BLaER1 (cell line): ENCODE measurements around the gene LRRC41.
"Not testable (repeated sequence)": the region's sequence is repeated elsewhere in the genome, so short reads cannot be mapped to it uniquely, and the experiment has no call there.

Source experiments
- H3K27ac ChIP-seq: shearing (Covaris generic); formaldehyde crosslinking; 2 replicates; pipeline ENCODE4 v1.8.1; 2022
- H3K27me3 ChIP-seq: shearing (Covaris generic); formaldehyde crosslinking; 2 replicates; pipeline ENCODE4 v1.8.1; 2022
- H3K36me3 ChIP-seq: shearing (Covaris generic); formaldehyde crosslinking; 2 replicates; pipeline ENCODE4 v1.8.1; 2022
- H3K4me1 ChIP-seq: shearing (Covaris generic); formaldehyde crosslinking; 2 replicates; pipeline ENCODE4 v1.8.1; 2022
- H3K4me2 ChIP-seq: shearing (Covaris generic); formaldehyde crosslinking; 2 replicates; pipeline ENCODE4 v1.8.1; 2022
- H3K4me3 ChIP-seq: shearing (Covaris generic); formaldehyde crosslinking; 2 replicates; pipeline ENCODE4 v1.8.1; 2022
- H3K9ac ChIP-seq: shearing (Covaris generic); formaldehyde crosslinking; 2 replicates; pipeline ENCODE4 v1.8.1; 2022
- H3K9me3 ChIP-seq: shearing (Covaris generic); formaldehyde crosslinking; 2 replicates; pipeline ENCODE4 v1.8.1; 2022
- H4K20me1 ChIP-seq: shearing (Covaris generic); formaldehyde crosslinking; 2 replicates; pipeline ENCODE4 v1.8.1; 2022
- Cebpa-rat ChIP-seq: shearing (Covaris generic); IDR thresholded peaks from 2 replicates; pipeline ENCODE4 v1.8.1; 2022

The LRRC41 gene

DNA sequence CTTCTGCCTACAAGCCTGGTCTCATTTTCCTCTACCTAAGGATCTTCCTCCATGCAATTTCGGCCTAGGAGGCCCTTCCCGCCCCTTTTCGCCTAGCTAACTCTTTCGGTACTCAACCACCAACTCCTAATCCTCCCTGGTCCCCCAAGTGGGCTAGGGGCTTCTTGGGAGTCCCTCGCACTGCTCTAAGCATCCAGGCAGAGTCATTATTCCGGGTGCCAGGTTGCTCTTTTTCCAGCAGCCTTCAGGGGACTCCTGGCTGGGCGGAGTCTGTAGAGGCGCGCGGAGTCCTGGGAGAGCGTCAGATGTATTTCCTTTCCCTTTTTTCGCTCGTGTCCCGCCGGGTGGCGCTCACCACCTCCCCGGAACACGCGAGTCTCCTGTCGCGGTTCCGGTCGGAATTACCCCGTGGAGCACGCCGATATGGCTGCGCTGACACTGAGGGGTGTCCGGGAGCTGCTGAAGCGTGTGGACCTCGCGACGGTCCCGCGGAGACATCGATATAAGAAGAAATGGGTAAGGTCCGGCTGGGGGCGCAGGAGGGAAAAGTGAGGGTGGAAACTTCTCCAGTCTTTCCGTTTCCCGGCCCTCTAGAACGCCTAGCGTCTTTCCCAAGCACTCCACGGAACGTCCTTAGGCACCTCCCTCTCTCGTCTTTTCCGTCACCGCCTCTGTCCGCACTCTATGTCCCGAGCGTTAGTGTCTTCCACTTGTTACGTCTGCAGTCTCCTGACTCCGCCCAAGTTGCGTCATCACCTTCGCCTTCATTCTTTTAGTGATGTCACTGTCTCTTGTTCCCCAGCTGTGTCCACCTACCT is 37.2 kb upstream of the LRRC41 start, which contains the start of gene NSUN4:
Gene NSUN4, plus strand, starts transcription at position 404 of the 818 bp plus-strand sequence. Its CDS starts 20 bp downstream, at position 424.
- Histone ChIP-seq H3K4me2 (peak within 1 kb of the TSS; percentile 73), H3K9ac (peak within 1 kb of the TSS; percentile 87), H3K36me3 (peaks cover 38% of the 10 kb centered on the region), H3K4me3 (peak within 1 kb of the TSS; percentile 76), H4K20me1 (peaks cover 43% of the 10 kb centered on the region), H3K4me1 (peaks cover 44% of the 10 kb centered on the region), H3K9me3 (no peaks in the 10 kb centered on the region), H3K27ac (peak within 1 kb of the TSS; percentile 88), H3K27me3 (no peaks in the 10 kb centered on the region)
- TF ChIP-seq Cebpa-rat, result peak; percentile 82

DNA sequence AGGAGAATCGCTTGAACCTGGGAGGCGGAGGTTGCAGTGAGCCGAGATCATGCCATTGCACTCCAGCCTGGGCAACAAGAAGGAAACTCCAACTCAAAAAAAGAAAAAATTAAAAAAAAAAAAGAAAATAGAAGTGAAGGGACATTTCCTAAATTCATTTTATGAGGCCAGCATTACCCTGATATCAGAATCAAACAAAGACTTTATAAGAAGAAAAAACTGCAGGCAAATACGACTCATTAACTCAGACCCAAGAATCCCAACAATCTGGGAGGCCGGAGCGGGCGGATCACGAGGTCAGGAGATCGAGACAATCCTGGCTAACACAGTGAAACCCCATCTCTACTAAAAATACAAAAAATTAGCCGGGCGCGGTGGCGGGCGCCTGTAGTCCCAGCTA is 34.0 kb upstream of the LRRC41 start:
- not testable (repeated sequence) for H3K4me3 ChIP-seq, H3K27ac ChIP-seq, H3K9me3 ChIP-seq, H3K36me3 ChIP-seq, H3K4me2 ChIP-seq, H3K27me3 ChIP-seq, H3K9ac ChIP-seq
- H3K4me1 ChIP-seq, result peaks cover 27% of the 10 kb centered on the region
- peaks cover 11% of the 10 kb centered on the region for H4K20me1 ChIP-seq

DNA sequence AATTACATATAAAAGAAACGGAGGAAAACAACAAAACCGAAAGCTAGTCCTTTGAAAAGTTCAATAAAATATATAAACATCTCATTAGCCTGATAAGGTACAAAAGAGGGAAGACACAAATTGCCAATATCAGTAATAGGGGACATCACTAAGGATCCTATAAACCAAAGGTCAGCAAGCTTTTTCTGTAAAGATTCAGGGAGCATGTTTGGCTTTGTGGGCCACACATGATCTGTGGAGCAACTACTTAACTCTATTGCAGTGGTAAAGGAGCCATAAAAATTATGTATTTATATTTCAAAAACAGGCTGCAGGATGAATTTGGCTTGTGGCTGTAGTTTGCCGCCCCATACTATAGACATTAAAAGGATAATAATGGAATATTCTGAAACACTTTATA is 31.7 kb upstream of the LRRC41 start:
- Histone ChIP-seq H3K27ac (no peak overlapping the region), H3K27me3 (no peaks in the 10 kb centered on the region), H3K9ac (no peak overlapping the region), H3K4me2 (no peak overlapping the region), H4K20me1 (no peaks in the 10 kb centered on the region), H3K9me3 (no peaks in the 10 kb centered on the region), H3K4me3 (no peak overlapping the region), H3K4me1 (peaks cover 13% of the 10 kb centered on the region), H3K36me3 (no peaks in the 10 kb centered on the region)
- no peak for TF ChIP-seq Cebpa-rat

DNA sequence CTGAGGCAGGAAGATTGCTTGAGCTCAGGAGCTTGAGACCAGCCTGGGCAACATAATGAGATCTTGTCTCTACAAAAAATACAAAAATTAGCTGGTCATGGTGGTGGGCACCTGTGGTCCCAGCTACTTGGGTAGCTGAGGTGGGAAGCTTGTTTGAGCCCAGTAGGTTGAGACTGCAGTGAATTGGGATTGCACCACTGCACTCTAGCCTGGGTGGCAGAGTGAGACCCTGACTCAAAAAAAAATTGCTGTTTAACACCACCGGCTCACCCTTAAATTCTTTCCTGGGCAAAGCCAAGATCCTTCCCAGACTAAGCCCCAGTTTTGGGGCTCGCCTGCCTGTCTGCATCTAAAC is 30.6 kb upstream of the LRRC41 start:
- no peak overlapping the region for H3K4me2 ChIP-seq

DNA sequence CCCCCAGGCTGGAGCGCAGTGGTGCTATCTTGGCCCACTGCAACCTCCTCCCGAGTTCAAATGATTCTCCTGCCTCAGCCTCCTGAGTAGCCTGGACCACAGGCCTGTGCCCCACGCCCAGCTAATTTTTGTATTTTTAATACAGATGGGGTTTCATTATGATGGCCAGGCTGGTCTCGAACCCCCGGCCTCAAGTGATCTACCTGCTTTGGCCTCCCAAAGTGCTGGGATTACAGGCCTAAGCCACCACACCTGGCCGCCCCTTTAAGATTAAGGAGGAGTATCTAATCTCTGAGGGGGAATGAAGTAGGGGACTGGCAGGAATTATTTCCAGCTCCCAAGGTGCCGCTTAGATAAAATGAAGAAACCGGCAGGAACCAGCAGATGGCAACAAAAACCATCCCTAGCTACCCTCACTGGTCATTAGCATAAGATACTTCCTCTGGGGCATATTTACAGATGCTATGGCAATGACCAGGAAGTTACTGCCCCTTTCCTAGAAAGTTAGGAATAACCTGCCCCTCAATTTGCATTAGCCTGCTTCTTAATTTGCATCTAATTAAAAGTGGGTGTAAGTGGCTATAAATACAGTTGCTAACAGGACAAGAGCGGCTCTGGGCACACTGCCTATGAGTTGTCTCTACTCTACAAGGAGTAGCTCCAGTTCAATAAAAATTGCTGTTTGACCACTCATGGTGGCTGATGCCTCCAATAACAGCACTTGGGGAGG is 30.0 kb upstream of the LRRC41 start:
- no peaks in the 10 kb centered on the region for H3K4me1 ChIP-seq
- no peaks in the 10 kb centered on the region for H3K9me3 ChIP-seq
- no peak overlapping the region for H3K4me2 ChIP-seq
- no peaks in the 10 kb centered on the region for H3K36me3 ChIP-seq
- no peak for TF ChIP-seq Cebpa-rat
- H3K27ac ChIP-seq, result no peak overlapping the region
- no peaks in the 10 kb centered on the region for H3K27me3 ChIP-seq
- H3K9ac ChIP-seq, result no peak overlapping the region
- no peaks in the 10 kb centered on the region for H4K20me1 ChIP-seq
- no peak overlapping the region for H3K4me3 ChIP-seq

More for the DNA sequence above, 30.6 kb upstream of the LRRC41 start:
- Histone ChIP-seq H3K9ac (no peak overlapping the region), H3K4me3 (no peak overlapping the region), H3K36me3 (no peaks in the 10 kb centered on the region), H3K27ac (no peak overlapping the region), H3K9me3 (no peaks in the 10 kb centered on the region), H4K20me1 (no peaks in the 10 kb centered on the region), H3K4me1 (peaks cover 5% of the 10 kb centered on the region), H3K27me3 (no peaks in the 10 kb centered on the region)
- TF ChIP-seq Cebpa-rat, result no peak

DNA sequence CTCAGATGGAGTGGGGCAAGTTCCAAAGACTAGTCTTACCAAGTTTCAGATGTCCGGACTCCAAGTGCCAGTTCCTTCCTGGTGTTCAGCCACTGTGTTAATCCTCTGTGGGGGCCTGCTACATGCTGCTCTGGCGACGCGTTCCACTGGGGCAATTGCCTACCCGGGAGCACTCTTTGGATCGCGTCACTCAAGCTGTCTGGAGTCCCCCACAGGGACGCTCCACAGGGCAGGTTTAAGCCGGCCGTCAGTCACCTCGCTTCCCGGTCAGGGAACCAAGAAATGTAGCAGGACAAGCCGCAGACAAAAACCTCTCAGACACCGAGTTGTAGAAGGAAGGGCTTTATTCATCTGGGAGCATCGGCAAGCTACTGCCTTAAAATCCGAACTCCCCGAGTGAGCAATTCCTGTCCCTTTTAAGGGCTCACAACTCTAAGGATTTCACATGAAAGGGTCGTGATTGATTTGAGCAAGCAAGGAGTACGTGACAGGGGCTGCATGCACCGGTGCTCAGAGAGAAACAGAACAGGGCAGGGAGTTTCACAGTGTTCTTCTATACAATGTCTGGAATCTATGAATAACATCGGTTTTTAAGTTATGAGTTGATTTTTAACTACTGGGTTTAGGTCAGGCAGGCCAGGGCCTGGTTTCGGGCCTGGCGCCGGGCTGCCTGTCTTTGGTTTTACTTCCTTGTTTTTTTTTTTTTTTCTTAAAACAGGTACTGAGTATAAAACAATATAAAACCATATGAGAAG is 28.5 kb upstream of the LRRC41 start:
- H4K20me1 ChIP-seq, H3K4me2 ChIP-seq, H3K36me3 ChIP-seq, H3K27me3 ChIP-seq, H3K4me3 ChIP-seq, H3K9ac ChIP-seq, H3K27ac ChIP-seq, H3K4me1 ChIP-seq, H3K9me3 ChIP-seq: not testable (repeated sequence)

DNA sequence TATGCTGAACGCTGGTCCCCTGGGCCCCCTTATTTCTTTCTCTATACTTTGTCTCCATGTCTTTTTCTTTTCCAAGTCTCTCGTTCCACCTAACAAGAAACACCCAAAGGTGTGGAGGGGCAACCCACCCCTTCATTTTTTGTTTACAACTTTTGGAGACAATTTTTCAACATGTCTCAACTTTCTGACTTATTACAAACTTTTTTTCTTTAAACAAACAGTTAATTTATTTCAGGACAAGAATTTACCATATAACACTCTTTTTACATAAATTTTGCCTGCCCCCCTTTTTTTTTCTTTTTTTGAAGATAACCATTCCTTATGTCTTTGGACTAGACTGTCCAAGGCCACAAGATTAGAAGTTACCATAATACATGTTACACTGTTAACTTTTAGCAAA is 27.0 kb upstream of the LRRC41 start:
- not testable (repeated sequence) for H3K4me1 ChIP-seq, H3K4me3 ChIP-seq, H3K9ac ChIP-seq, H3K4me2 ChIP-seq, H3K9me3 ChIP-seq, H3K27me3 ChIP-seq, H3K36me3 ChIP-seq, H3K27ac ChIP-seq, H4K20me1 ChIP-seq

DNA sequence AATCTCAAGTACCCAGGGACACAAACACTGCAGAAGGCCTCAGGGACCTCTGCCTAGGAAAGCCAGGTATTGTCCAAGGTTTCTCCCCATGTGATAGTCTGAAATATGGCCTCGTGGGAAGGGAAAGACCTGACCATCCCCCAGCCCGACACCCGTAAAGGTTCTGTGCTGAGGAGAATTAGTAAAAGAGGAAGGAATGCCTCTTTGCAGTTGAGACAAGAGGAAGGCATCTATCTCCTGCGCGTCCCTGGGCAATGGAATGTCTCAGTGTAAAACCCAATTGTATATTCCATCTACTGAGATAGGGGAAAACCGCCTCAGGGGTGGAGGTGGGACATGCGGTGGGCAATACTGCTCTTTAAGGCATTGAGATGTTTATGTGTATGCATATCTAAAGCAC is 26.4 kb upstream of the LRRC41 start:
- H3K4me3 ChIP-seq, H4K20me1 ChIP-seq, H3K9me3 ChIP-seq, H3K9ac ChIP-seq, H3K4me1 ChIP-seq, H3K36me3 ChIP-seq, H3K27me3 ChIP-seq, H3K4me2 ChIP-seq, H3K27ac ChIP-seq: not testable (repeated sequence)

DNA sequence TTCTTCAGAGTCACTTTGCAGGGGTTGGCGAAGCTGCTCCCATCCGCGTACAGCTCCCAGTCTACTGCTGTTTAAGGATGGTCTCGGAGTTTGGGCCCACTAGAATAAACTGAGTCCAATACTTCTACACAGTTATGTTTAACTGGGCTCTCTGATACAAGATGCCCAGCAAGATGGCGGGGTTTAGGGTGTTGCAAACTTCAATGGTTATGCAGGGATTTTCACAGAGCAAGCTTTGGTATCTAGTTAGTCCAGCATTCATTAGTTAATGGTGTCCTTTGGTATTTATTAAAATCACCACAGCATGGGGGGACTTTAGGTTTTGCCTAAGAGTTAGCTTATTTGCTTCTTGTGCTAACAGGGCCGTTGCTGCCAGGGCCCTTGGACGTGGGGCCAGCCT is 24.8 kb upstream of the LRRC41 start:
- H3K4me2 ChIP-seq, H4K20me1 ChIP-seq, H3K27ac ChIP-seq, H3K27me3 ChIP-seq, H3K9ac ChIP-seq, H3K4me1 ChIP-seq, H3K4me3 ChIP-seq, H3K36me3 ChIP-seq, H3K9me3 ChIP-seq: not testable (repeated sequence)

DNA sequence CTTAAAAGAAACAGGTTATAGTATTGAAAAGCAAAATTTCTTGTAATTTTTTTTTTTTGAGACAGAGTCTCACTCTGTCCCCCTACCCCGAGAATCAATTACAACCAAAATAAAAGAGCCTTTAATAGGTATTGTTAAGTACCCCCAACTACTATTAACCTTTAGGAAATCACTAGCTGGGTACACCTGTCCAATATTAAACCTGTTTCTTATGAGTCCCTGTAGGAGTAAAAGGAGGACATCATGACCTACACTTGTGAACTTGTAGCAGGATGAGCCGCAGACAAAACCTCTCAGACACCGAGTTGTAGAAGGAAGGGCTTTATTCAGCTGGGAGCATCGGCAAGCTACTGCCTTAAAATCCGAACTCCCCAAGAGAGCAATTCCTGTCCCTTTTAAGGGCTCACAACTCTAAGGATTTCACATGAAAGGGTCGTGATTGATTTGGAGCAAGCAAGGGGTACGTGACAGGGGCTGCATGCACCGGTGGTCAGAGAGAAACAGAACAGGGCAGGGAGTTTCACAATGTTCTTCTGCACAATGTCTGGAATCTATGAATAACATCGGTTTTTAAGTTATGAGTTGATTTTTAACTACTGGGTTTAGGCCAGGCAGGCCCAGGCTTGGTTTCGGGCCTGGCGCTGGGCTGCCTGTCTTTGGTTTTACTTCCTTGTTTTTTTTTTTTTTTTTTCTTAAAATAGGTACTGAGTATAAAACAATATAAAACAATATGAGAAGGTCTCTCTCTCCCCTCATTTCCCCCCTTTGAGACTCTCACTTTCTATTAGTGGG is 22.1 kb upstream of the LRRC41 start:
- H3K4me2 ChIP-seq, H3K4me3 ChIP-seq, H3K27me3 ChIP-seq, H3K4me1 ChIP-seq, H3K27ac ChIP-seq, H3K9me3 ChIP-seq, H3K36me3 ChIP-seq, H3K9ac ChIP-seq, H4K20me1 ChIP-seq: not testable (repeated sequence)

- not testable (repeated sequence) for H3K4me1 ChIP-seq, H3K9ac ChIP-seq, H4K20me1 ChIP-seq, H3K4me3 ChIP-seq, H3K4me2 ChIP-seq, H3K27ac ChIP-seq, H3K9me3 ChIP-seq, H3K27me3 ChIP-seq
- peaks cover 16% of the 10 kb centered on the region for H3K36me3 ChIP-seq
These were observed 18.8 kb upstream of the LRRC41 start for GRCh38 chr1:46322191-46322590.

GRCh38 chr1:46319960-46320914 is 16.8 kb upstream of the LRRC41 start:
- H3K27me3 ChIP-seq, H3K4me3 ChIP-seq, H3K4me1 ChIP-seq, H3K9me3 ChIP-seq, H3K27ac ChIP-seq, H4K20me1 ChIP-seq, H3K9ac ChIP-seq, H3K4me2 ChIP-seq: not testable (repeated sequence)
- H3K36me3 ChIP-seq, result peaks cover 34% of the 10 kb centered on the region

DNA sequence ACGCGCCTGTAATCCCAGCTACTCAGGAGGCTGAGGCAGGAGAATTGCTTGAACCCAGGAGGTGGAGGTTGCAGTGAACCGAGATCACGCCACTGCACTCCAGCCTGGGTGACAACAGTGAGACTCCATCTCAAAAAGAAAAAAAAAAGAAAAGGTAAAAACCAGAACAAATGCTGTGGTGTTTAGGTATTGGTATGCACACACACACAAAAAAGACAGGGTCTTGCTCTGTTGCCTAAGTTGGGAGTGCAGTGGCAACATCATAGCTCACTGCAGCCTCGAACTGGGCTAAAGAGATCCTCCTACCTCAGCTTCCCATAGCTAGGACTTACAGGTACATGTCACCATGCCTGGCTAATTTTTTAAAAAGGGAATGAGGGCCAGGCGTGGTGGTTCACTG is 15.9 kb upstream of the LRRC41 start:
- H3K27me3 ChIP-seq, H3K27ac ChIP-seq: not testable (repeated sequence)

More for the DNA sequence above, 15.9 kb upstream of the LRRC41 start:
- not testable (repeated sequence) for H3K4me2 ChIP-seq, H3K9ac ChIP-seq, H3K9me3 ChIP-seq, H3K4me3 ChIP-seq, H4K20me1 ChIP-seq, H3K4me1 ChIP-seq
- peaks cover 44% of the 10 kb centered on the region for H3K36me3 ChIP-seq
